AG10803 (cell line): ENCODE data around the gene NAB2.

Experiments
- DNase-seq: peaks from one replicate; pipeline ENCODE4 v3.0.0; 2010; ENCODE audit warnings: low read depth
- H3K4me3 ChIP-seq: 2 replicates; pipeline ENCODE4 v1.5.1; 2011; ENCODE audit warnings: mild to moderate bottlenecking, low read length, control low read depth
- TF ChIP-seq, protein P1 (sequence below): conservative IDR thresholded peaks from 2 replicates; pipeline ENCODE4 v1.5.1; 2011; ENCODE audit warnings: mild to moderate bottlenecking, low read length, control low read depth, inconsistent platforms

Gene NAB2

DNA sequence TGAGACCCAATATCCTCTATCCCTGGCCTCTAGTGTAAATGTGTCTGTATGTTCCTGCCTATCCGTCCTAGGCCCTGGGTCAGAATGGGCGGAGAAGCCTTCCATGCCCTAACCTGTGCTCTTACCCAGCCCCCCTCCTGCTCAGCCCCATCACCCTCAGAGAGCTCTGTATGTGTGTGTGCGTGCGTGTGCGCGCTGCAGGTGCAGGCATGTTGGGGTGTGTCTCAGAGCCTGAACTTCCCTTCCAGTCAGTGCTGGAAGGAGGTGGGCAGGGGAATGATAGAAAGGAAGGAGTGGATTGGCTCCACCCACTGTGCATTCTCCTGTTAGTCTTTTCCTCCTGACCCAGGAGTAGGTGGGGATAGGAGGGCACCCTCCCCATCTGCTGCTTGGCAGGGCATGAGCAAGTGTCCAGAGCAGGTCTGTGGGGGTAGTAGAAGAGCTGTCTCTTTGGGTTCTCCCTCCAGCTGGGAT is 7.2 kb downstream of the NAB2 start:
- no peak for DNase-seq
- TF ChIP-seq, protein P1, sequence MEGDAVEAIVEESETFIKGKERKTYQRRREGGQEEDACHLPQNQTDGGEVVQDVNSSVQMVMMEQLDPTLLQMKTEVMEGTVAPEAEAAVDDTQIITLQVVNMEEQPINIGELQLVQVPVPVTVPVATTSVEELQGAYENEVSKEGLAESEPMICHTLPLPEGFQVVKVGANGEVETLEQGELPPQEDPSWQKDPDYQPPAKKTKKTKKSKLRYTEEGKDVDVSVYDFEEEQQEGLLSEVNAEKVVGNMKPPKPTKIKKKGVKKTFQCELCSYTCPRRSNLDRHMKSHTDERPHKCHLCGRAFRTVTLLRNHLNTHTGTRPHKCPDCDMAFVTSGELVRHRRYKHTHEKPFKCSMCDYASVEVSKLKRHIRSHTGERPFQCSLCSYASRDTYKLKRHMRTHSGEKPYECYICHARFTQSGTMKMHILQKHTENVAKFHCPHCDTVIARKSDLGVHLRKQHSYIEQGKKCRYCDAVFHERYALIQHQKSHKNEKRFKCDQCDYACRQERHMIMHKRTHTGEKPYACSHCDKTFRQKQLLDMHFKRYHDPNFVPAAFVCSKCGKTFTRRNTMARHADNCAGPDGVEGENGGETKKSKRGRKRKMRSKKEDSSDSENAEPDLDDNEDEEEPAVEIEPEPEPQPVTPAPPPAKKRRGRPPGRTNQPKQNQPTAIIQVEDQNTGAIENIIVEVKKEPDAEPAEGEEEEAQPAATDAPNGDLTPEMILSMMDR = no peak
- no peak overlapping the region for H3K4me3 ChIP-seq

DNA sequence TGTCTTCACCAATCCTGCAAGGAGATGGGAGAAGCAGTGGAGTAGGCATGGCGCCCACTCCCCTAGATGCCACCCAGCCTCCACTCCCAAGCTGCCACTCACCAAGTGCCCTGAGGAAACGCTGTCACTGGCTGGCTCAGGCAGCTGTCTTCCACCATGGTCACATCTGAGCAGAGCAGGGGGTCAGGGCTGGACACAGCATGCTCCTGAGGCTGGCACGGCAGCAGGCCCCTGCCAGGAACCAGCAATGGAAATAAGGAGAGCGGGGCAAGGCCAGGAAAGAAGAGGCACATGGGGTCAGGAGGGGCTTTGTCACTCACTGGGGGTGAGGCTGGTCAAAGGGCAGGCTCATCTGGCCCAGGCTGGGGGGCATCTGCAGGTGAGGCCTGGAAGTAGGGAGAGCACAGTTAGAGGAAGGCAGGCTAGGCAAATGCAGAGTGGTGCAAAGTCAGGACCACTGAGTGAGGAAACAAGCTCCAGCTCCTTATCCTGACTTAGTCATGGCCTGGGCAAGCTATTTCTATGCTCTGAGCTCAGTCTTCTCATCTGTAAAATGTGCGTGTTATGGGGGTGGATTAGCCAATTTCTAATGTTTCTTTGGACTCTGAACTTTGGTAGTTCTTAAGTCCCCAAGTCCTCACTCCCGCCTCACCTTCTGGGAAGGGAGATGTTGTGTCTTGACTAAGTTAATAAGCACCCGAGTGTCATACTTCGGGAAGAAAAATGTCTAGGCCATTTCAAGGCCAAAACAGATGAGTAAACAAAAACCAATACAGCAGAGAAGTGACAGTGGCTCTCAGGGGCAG is 8.0 kb downstream of the NAB2 start:
- H3K4me3 ChIP-seq = no peak overlapping the region
- no peak for DNase-seq
- TF ChIP-seq, protein P1 = no peak

DNA sequence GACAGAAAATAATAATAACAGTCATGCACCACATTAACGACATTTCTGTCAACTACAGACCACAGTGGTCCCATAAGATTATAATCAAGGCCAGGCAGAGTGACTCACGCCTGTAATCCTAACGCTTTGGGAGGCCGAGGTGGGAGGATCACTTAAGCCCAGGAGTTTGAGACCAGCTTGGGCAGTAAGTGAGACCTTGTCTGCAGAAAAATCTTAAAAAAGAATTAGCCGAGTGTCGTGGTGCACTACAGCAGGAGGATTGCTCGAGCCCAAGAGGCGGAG is 8.6 kb downstream of the NAB2 start:
- H3K4me3 ChIP-seq = no peak overlapping the region
- DNase-seq = no peak
- TF ChIP-seq, protein P1 = no peak

DNA sequence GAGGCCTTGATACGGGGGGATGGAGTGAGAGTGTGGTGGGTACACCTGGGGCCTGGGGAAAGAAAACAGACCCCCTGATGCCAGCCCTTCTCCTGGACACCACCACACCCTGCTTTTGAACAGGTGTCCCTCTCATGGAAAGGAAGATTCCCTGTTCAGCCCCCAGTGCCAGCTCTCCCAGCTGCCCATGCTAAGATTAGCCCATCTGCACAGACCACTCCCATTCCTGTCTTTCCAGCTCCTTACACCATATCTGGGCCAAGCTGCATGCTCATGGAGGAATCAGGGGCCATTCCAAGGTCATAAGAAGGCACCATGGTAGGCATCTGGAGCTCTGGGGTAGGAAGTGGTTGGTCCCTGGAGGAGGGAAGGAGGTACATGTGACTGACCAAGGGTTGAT is 9.6 kb downstream of the NAB2 start:
- no peak overlapping the region for H3K4me3 ChIP-seq
- DNase-seq = no peak
- TF ChIP-seq, protein P1 = no peak

DNA sequence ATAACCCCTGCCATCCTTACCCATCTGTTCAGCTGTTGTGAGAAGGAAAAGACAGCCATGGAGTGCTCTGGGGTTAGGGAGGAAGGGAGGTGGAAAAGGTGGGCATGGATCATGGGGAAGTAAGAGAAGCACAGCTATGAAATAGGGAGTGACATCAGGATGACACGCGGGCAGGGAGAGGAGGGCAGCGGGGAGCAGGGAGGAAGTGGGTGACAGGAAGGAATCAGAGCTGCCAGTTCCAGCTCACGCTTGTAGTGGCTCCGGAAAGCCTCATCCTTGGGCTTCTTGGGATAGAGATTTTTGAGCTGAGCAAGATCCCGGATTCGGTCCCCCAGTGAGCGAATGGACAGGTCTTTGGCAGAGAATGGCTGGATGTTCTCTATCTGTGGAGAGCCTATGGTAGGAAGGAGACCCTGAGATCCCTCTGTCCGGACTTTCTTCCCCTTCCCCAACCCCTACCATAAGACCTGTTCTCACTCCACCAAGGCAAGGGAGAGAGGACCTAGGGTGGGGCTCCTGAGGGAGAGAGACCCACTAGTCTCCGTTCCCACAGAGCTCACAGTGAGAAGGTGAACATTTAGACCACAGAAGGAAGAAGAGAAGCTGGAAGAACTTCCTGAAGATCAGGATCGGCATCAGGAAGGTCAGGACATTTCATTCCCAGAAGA is 10.3 kb downstream of the NAB2 start:
- TF ChIP-seq, protein P1 = no peak
- no peak for DNase-seq
- no peak overlapping the region for H3K4me3 ChIP-seq

DNA sequence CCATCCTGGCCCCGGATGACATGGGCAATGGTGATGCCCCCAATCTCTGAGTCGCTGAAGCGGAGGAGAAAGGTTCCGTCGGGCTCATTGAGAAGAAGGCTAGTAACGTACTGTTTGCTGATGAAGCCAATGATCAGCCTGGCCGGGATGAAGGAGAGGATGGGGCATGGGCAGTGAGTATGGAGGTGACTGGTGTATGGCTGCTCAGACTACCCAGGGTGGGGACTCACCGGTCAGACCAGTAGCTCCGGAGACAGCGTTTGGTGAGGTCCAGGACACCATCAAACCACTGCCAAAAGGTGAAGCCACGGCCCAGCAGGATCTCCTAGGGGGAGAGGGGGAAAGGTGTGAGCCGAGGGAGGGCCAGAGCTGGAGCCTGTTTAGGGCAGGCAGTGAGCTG is 10.9 kb downstream of the NAB2 start:
- no peak for DNase-seq
- TF ChIP-seq, protein P1 = no peak

DNA sequence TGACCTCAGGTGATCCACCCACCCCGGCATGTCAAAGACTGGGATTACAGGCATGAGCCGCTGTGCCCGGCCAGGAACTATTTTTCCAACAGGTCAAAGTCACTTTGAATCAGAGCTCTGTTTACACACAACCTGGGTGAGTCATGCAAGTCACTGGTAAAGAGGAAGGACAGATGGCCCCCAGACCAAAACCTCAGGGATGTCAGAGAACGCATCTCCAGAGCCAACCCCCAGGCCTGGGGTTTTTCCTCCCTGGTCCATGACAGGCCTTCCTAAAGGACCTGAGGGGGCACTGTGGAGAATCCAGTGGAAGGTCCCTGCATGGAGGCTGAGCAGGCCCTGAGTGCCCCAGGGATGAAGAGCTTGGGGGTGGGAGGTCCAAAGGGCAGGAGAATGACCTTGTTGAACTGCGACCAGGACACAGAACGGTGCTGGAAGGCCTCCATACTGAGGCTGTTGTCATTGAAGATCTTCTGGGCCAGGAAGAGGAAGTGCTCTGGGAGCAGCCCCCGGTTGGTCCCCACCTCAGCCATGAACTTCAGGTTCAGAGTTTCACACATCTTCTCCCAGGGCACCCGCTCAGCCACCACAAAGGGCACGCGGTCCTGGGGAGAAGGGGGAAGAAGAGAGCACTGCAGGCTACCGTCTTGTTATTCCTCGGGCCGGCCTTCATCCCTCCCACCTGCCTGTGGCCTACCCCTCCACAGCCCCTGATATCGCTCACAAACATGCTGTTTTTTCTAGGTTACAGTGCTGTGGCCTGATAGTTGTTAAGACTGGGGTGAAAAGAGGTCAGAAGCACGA is 13.2 kb downstream of the NAB2 start:
- no peak overlapping the region for H3K4me3 ChIP-seq
- DNase-seq = no peak
- TF ChIP-seq, protein P1 = no peak

More for the DNA sequence above, 10.9 kb downstream of the NAB2 start:
- no peak overlapping the region for H3K4me3 ChIP-seq
